K562 (cell line): Measurements from ENCODE around the gene DXO. TPM values are rescaled to one million over a fixed set of nuclear protein-coding genes. Genes with fewer than 3 reads are reported as not detected.

ENCODE experiments used
- MYC ChIP-seq, 2 experiments: fragments of 250-450 bp in 1 of 2; sonication (Bioruptor Pico) in 1 of 2; IDR thresholded peaks; 2 replicates each; pipeline versions ENCODE4 v1.5.1 to v1.6.1; 2012 to 2021; ENCODE audit warnings: low read depth in 2 of 2, borderline replicate concordance in 1 of 2, improper control_type of control experiment in 1 of 2, low read length in 1 of 2, mild to moderate bottlenecking in 1 of 2, moderate library complexity in 1 of 2
- PHF20 ChIP-seq: fragments of 450-650 bp; IDR thresholded peaks from 2 replicates; pipeline ENCODE4 v1.6.1; 2018; ENCODE audit not compliant: partially characterized antibody
- POLR2G ChIP-seq: fragments of 200-400 bp; formaldehyde crosslinking; IDR thresholded peaks from 2 replicates; pipeline ENCODE4 v1.6.1; 2017; ENCODE audit warnings: low read depth, mild to moderate bottlenecking, antibody characterized with exemption, low read length, moderate library complexity
- RBM22 ChIP-seq: fragments of 200-400 bp; formaldehyde crosslinking; IDR thresholded peaks from 2 replicates; pipeline ENCODE4 v1.6.1; 2018; ENCODE audit warnings: low read length, low read depth; ENCODE audit not compliant: poor library complexity, severe bottlenecking
- SMAD1 ChIP-seq: fragments of 150-350 bp; IDR thresholded peaks from 2 replicates; pipeline ENCODE4 v1.6.1; 2014; ENCODE audit warnings: low read length, low read depth; ENCODE audit not compliant: partially characterized antibody
- SP2 ChIP-seq: IDR thresholded peaks from 2 replicates; pipeline ENCODE4 v1.6.1; 2011; ENCODE audit warnings: mild to moderate bottlenecking, low read depth, low read length, moderate library complexity; ENCODE audit not compliant: poor library complexity, severe bottlenecking; ENCODE audit errors: extremely low read depth
- polyA plus RNA-seq, 8 experiments: library from polyadenylated mRNA; depleted of rRNA in 4 of 8; stranded (reverse) in 5 of 8; unstranded in 3 of 8; fragments of >200 nt; fragmentation: Nextera tagmentation in 2 of 8; fragmentation: Illumina TruSeq in 1 of 8; extraction: Ambion mirVana in 2 of 8; extraction: Trizol in 1 of 8; gene quantifications; 2 replicates each; pipeline versions ENCODE4 v1.2.1 to v1.2.3, GENCODE V29; 2011 to 2014; ENCODE audit warnings: inconsistent platforms in 1 of 8, missing spikeins in 1 of 8
- total RNA-seq, 7 experiments: library from RNA; depleted of rRNA in 6 of 7; stranded (reverse); fragments of >200 nt in 6 of 7; fragmentation: Illumina TruSeq in 2 of 7; extraction: Trizol in 2 of 7; gene quantifications; 2 replicates each; pipeline versions ENCODE4 v1.2.1 to v1.2.3, GENCODE V29; 2011 to 2021; ENCODE audit warnings: low replicate concordance in 1 of 7
- TF ChIP-seq, protein P1 (sequence below), 2 experiments: fragments of 450-650 bp; IDR thresholded peaks; 2 replicates each; pipeline ENCODE4 v1.6.1; 2016; ENCODE audit warnings: mild to moderate bottlenecking in 2 of 2, borderline replicate concordance in 1 of 2, low read depth in 1 of 2, moderate library complexity in 1 of 2
- TF ChIP-seq, protein P2 (sequence below): fragments of 250-450 bp; sonication (Bioruptor Pico); IDR thresholded peaks from 2 replicates; pipeline ENCODE4 v1.4.0; 2020; ENCODE audit warnings: mild to moderate bottlenecking, moderate library complexity
- TF ChIP-seq, protein P3 (sequence below): fragments of 450-650 bp; formaldehyde crosslinking; IDR thresholded peaks from 2 replicates; pipeline ENCODE4 v1.4.0; 2020; ENCODE audit warnings: mild to moderate bottlenecking
- TF ChIP-seq, protein P4 (sequence below): fragments of 250-450 bp; sonication (Bioruptor Pico); IDR thresholded peaks from 2 replicates; pipeline ENCODE4 v1.5.0; 2021

DXO gene
- total and polyA plus RNA-seq, 9 of the 15 experiments (the other 6 are each of a cell fraction or from before 2014, with no cell fraction given), result 6.4 to 35.1 (median 19.4) TPM

DNA sequence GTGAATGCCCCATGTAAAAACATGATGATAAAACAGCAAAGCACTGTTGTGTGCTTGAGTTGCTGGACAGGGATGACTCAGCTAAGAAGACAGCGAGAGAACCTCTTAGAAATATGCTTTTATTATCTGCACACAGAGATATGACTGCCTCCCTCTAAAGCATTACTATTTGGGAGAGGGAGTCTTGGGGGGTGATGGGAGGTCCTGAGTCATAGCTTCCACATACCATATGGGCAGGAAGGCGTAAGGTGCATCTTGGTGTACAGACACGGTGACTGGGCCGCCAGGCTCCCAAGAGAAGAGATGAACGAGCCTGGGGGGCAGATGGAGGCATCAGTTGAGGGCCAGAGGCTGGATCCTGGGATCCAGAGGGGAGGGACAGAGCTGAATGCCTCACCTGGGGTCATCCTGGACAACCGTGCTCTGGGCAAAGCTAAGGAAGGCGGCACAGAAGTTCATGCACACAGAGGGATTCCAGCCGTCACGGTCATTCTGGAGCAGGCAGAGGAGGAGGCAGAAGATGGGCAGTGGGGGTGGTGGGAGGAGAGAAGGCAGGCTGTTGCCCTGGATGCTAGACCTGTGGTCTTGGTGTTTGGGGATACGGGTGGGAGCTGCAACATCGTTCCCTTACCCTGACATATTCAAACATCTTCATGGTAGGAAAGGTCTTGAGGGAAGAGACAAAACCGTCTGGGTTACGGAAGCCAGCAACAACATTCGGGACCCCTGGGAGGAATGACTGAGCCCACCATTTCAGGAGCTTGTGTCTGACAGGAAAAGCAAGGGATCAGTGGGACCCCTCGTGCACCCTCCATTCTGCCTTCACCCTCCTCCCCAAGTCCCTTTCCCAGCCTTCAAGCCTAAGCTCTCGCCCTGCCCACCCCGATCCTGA is 2.0 kb downstream of the DXO start (continued):
- TF ChIP-seq, protein P1, sequence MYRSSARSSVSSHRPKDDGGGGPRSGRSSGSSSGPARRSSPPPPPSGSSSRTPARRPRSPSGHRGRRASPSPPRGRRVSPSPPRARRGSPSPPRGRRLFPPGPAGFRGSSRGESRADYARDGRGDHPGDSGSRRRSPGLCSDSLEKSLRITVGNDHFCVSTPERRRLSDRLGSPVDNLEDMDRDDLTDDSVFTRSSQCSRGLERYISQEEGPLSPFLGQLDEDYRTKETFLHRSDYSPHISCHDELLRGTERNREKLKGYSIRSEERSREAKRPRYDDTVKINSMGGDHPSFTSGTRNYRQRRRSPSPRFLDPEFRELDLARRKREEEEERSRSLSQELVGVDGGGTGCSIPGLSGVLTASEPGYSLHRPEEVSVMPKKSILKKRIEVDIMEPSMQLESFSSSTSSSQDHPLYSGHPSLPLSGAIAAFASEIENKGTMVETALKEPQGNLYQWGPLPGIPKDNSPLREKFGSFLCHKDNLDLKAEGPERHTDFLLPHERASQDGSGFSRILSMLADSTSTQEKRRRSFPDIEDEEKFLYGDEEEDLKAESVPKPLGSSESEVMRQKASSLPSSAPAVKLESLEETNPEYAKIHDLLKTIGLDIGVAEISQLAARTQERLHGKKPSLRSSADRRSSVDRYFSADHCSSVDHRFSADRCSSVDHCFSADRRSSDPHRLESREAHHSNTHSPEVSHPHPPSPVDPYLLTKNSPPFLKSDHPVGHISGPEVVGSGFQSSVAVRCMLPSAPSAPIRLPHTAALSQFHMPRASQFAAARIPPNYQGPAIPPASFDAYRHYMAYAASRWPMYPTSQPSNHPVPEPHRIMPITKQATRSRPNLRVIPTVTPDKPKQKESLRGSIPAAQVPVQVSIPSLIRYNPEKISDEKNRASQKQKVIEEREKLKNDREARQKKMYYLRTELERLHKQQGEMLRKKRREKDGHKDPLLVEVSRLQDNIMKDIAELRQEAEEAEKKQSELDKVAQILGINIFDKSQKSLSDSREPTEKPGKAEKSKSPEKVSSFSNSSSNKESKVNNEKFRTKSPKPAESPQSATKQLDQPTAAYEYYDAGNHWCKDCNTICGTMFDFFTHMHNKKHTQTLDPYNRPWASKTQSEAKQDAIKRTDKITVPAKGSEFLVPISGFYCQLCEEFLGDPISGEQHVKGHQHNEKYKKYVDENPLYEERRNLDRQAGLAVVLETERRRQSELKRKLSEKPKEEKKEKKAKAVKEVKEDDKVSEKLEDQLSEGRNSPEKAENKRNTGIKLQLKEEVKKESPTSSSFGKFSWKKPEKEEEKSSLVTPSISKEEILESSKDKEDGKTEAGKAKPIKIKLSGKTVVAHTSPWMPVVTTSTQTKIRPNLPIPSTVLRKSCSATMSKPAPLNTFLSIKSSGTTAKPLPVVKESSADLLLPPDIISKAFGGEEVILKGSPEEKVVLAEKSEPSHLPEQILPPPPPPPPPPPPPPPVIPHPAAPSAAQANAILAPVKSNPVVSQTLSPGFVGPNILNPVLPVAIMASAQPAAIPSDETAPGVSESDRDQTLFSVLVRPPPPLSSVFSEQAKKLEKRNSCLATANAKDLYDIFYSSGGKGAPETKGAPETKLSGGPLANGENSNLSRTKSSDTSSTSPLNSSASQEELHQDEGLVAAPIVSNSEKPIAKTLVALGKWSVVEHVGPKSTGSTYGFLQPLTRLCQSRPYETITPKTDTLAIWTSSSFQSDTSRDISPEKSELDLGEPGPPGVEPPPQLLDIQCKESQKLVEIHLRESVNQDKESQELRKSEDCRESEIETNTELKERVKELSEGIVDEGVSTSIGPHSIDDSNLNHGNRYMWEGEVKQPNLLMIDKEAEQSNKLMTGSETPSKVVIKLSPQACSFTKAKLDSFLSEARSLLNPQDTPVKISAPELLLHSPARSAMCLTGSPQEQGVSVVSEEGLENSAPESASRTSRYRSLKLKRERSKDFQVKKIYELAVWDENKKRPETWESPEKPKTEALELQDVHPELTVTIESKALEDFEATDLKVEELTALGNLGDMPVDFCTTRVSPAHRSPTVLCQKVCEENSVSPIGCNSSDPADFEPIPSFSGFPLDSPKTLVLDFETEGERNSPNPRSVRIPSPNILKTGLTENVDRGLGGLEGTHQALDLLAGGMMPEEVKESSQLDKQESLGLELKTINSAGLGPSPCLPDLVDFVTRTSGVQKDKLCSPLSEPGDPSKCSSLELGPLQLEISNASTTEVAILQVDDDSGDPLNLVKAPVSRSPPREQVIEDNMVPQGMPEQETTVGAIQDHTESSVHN (IDR thresholded peaks at IDR 0.05; ENCODE audit: borderline replicate concordance in 1 of 2, low read depth in 1 of 2), result no peak
- no peak for TF ChIP-seq RBM22
- TF ChIP-seq, protein P2, sequence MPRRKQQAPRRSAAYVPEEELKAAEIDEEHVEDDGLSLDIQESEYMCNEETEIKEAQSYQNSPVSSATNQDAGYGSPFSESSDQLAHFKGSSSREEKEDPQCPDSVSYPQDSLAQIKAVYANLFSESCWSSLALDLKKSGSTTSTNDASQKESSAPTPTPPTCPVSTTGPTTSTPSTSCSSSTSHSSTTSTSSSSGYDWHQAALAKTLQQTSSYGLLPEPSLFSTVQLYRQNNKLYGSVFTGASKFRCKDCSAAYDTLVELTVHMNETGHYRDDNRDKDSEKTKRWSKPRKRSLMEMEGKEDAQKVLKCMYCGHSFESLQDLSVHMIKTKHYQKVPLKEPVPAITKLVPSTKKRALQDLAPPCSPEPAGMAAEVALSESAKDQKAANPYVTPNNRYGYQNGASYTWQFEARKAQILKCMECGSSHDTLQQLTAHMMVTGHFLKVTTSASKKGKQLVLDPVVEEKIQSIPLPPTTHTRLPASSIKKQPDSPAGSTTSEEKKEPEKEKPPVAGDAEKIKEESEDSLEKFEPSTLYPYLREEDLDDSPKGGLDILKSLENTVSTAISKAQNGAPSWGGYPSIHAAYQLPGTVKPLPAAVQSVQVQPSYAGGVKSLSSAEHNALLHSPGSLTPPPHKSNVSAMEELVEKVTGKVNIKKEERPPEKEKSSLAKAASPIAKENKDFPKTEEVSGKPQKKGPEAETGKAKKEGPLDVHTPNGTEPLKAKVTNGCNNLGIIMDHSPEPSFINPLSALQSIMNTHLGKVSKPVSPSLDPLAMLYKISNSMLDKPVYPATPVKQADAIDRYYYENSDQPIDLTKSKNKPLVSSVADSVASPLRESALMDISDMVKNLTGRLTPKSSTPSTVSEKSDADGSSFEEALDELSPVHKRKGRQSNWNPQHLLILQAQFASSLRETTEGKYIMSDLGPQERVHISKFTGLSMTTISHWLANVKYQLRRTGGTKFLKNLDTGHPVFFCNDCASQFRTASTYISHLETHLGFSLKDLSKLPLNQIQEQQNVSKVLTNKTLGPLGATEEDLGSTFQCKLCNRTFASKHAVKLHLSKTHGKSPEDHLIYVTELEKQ (CRISPR knock-in tag), result no peak
- no peak for TF ChIP-seq PHF20
- TF ChIP-seq SMAD1, result peak; percentile 26
- TF ChIP-seq SP2, result no peak
- TF ChIP-seq, protein P3, sequence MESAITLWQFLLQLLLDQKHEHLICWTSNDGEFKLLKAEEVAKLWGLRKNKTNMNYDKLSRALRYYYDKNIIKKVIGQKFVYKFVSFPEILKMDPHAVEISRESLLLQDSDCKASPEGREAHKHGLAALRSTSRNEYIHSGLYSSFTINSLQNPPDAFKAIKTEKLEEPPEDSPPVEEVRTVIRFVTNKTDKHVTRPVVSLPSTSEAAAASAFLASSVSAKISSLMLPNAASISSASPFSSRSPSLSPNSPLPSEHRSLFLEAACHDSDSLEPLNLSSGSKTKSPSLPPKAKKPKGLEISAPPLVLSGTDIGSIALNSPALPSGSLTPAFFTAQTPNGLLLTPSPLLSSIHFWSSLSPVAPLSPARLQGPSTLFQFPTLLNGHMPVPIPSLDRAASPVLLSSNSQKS (CRISPR knock-in tag), result no peak
- TF ChIP-seq MYC (IDR thresholded peaks at IDR 0.05; ENCODE audit: low read depth, low read length), result no peak
- no peak for TF ChIP-seq MYC (CRISPR knock-in tag; IDR thresholded peaks at IDR 0.05; ENCODE audit: borderline replicate concordance, low read depth)
- no peak for TF ChIP-seq POLR2G
- TF ChIP-seq, protein P4, sequence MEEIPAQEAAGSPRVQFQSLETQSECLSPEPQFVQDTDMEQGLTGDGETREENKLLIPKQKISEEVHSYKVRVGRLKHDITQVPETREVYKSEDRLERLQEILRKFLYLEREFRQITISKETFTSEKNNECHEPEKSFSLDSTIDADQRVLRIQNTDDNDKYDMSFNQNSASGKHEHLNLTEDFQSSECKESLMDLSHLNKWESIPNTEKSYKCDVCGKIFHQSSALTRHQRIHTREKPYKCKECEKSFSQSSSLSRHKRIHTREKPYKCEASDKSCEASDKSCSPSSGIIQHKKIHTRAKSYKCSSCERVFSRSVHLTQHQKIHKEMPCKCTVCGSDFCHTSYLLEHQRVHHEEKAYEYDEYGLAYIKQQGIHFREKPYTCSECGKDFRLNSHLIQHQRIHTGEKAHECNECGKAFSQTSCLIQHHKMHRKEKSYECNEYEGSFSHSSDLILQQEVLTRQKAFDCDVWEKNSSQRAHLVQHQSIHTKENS (CRISPR knock-in tag), result no peak
